IPS-NIHi7 (cell line): ENCODE measurements around the gene NME3.
A peak's percentile ranks its signal among the peaks of the same experiment; 100 is the strongest.

ENCODE experiments used
- DNase-seq: peaks from one replicate; pipeline ENCODE4 v3.0.0; 2012; ENCODE audit warnings: mixed read lengths; ENCODE audit errors: extremely low spot score

Gene NME3

DNA sequence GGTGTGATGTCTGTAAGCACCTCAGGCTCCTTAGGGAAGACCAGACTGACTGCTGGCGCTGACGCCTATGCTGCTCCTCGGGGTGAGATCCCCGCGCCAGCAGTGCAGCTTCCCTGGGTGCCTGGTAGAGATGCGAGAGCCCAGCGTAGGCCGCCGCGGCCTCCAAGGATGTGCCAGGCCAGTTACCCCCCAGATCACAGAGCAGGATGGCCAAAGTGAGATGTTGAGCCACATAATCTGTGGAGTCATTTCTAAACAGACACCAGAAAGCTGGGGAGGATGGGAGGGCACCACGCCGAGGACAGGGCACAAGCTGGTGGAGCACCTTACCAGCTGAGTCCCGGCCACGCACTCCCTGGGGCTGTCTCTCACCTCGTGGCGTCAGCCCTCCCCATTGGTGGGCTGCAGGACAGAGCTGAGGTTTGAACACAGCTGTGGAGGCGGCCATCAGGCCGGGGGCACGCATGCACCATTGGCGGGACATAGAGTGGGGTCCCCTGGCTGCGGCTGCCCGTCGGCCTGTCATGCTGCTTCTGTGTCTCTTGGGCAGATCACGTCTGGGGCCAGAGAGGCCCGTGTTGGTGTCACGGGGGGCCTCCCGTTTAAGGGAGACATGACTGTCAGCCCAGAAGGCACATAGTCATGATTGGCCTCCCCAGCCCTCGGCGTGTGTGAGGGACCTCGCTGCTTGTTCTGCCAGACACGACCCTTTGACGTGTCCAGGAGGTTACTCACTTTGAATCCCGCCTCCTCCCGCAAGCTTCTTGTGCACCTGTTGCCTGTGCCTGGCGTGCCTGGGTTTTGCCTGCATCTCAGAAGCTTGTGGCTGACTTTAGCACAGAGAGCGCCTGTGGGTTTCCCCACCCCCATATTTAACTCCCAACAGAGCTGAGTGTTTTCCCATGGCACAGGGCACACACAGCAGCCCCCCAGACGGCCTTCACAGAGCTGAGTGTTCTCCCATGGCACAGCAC is 43.4 kb downstream of the NME3 start:
- no peak for DNase-seq

DNA sequence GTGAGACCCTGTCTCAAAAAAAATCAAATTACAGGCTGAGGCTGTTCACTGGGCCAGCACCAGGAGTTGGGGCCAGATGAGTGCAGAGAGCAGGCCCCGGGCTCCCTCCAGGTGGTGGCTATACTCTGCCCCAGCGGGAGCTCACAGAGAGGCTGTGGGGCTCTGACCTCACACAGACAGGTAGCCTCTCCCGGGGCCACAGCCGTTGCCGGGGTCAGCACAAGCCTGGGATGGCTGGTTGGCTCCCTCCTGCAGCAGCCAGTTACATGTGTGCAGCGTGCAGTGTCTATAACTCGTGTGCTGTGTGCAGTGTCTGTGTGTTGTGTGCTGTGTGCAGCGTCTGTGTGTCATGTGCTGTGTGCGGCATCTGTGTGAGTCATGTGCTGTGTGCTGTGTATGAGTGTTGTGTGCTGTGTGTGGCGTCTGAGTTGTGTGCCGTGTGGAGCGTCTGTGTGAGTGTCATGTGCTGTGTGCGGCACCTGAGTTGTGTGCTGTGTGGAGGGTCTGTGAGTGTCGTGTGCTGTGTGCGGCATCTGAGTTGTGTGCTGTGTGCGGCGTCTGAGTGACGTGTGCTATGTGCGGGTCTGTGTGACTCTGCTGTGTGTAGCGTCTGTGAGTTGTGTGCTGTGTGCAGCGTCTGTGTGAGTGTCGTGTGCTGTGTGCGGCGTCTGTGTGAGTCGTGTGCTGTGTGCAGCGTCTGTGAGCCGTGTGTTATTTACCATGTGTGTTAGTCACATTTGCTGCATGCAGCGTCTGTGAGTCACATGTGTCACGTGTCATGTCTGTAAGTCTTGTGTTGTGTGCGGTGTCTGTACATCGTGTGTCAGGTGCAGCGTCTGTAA is 44.5 kb downstream of the NME3 start:
- DNase-seq, result no peak

DNA sequence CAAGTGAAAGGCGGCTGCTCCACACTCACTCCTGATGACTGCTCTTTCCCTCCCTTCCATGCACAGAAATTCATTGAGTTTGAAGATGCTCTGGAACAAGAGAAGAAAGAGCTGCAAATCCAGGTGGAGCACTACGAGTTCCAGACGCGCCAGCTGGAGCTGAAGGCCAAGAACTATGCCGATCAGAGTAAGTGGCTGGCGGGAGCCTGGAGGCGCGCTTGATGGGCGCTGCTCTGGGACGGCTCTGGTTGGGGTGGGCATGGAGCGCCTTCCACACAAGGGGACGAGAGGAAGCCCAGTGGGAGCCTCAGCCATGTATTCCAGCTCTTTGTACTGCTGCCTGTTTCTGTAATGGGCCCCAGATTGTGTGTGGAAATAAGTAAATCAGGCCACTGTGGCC is 46.9 kb downstream of the NME3 start:
- DNase-seq, result no peak

DNA sequence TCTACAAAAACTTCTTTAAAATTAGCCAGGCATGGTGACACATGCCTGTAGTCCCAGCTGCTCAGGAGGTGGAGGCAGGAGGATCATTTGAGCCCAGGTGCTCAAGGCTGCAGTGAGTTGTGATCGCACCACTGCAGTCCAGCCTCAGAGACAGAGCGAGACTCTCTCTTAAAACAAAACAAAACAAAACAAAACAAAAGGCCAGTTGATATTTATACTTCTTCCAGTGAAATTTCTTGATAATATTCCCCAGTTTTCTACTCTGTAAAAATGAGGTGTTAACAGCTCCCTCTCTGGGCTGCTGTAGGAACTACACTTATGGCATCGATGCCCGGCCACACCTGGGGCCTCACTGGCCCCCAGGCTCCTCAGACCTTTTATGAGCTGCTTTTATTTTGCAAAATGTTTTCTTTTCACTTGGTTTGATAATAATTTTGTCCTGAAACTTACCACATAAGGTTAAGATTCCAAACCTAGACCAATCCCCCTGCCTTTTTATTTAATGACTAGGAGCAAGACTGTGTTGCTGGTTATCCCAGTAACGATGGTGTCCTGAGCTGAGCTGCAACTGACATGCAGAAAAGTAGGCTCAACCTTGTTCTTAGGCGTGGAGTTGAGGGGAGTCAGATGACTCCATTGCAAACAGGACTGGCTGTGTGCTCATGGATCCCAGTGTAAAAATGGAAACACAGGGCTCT is 47.7 kb downstream of the NME3 start:
- peak; percentile 78 for DNase-seq

DNA sequence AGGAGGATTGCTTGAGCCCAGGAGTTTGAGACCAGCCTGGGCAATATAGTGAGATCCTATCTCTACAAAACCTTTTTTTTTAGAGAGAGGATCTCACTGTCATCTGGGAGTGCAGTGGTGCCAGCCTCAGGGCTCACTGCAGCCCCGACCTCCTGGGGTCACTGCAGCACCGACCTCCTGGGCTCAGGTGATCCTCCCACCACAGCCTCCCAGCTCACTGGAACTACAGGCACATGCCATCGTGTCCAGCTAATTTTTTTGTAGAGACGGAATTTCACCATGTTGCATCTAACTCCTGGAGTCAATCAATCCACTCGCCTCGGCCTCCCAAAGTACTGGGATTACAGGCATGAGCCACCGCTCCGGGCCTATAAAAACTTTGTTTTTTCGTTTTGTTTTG is 50.0 kb downstream of the NME3 start:
- DNase-seq, result no peak
